ENCODE measurements around the gene ZFHX2.
"Not testable (repeated sequence)": the region's sequence is repeated elsewhere in the genome, so short reads cannot be mapped to it uniquely, and the experiment has no call there.

Gene ZFHX2

GRCh38 chr14:23542261-23542660, 9.3 kb downstream of the ZFHX2 start:
- TF ChIP-seq, protein P1, sequence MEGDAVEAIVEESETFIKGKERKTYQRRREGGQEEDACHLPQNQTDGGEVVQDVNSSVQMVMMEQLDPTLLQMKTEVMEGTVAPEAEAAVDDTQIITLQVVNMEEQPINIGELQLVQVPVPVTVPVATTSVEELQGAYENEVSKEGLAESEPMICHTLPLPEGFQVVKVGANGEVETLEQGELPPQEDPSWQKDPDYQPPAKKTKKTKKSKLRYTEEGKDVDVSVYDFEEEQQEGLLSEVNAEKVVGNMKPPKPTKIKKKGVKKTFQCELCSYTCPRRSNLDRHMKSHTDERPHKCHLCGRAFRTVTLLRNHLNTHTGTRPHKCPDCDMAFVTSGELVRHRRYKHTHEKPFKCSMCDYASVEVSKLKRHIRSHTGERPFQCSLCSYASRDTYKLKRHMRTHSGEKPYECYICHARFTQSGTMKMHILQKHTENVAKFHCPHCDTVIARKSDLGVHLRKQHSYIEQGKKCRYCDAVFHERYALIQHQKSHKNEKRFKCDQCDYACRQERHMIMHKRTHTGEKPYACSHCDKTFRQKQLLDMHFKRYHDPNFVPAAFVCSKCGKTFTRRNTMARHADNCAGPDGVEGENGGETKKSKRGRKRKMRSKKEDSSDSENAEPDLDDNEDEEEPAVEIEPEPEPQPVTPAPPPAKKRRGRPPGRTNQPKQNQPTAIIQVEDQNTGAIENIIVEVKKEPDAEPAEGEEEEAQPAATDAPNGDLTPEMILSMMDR (conservative IDR thresholded peaks at IDR 0.05), result no peak
- no peak overlapping the region for H3K27ac ChIP-seq

- no peak overlapping the region for H3K27ac ChIP-seq
- TF ChIP-seq, protein P1 (conservative IDR thresholded peaks at IDR 0.05), result no peak
These were observed 11.5 kb downstream of the ZFHX2 start for GRCh38 chr14:23540141-23540469.

GRCh38 chr14:23539248-23540140, 12.1 kb downstream of the ZFHX2 start:
- no peak overlapping the region for H3K27ac ChIP-seq
- TF ChIP-seq, protein P1 (conservative IDR thresholded peaks at IDR 0.05), result peak; percentile 73

GRCh38 chr14:23538785-23539184, 12.8 kb downstream of the ZFHX2 start:
- no peak overlapping the region for H3K27ac ChIP-seq
- TF ChIP-seq, protein P1 (conservative IDR thresholded peaks at IDR 0.05), result no peak

DNA sequence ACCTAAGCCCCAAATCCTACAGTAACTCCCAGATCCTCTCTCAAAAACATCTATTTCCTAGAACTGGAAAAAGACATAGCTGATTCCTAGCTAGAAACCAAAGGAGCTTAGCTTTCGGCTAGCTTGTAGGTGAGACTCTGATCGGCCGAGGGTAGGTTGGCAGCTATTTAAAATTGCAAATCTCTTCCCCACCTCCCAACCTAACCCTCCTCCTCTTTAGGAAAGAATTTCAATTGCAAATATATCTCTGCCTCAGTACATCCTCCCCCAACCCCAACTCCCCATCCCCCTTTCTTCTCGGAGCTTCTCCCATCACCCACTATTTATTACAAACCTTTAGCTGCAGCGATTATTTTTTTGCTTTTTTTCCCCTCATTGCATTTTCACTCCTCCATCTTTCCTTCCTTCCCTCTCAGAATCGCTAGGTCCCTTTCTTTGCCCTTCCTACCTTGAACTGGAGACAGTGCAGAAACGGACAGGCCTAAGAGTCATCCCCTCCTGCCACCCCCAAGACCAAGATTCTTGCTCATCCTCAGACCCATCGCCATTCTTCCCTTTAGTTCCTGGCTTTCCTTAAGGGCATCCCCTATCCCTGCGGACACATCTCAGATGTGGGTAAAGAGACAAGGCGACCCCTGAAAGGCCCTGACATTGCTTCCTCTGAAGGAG, 13.4 kb downstream of the ZFHX2 start:
- no peak overlapping the region for H3K27ac ChIP-seq
- TF ChIP-seq, protein P1 (conservative IDR thresholded peaks at IDR 0.05), result no peak

GRCh38 chr14:23537351-23538049, 14.1 kb downstream of the ZFHX2 start:
- H3K27ac ChIP-seq, result no peak overlapping the region
- TF ChIP-seq, protein P1 (conservative IDR thresholded peaks at IDR 0.05), result no peak

DNA sequence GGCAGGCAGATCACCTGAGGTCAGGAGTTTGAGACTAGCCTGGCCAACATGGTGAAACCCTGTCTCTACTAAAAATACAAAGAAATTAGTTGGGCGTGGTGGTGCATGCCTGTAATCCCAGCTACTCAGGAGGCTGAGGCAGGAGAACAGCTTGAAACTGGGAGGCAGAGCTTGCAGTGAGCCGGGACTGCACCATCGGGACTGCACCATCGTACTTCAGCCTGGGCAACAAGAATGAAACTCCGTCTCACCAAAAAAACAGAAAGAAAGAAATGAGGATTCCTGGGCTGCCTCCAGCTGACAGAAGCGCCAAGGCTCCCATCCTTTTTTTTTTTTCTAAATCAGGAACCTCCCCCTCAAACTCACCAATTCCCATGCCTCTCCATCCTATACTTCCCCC, 14.7 kb downstream of the ZFHX2 start:
- not testable (repeated sequence) for H3K27ac ChIP-seq
